22Rv1 (cell line): ENCODE measurements around the gene VEPH1.

ENCODE experiments used
- CTCF ChIP-seq: fragments of 450-650 bp; IDR thresholded peaks from 2 replicates; pipeline ENCODE4 v1.5.1; 2017; ENCODE audit warnings: mild to moderate bottlenecking
- ZFX ChIP-seq: fragments of 450-650 bp; IDR thresholded peaks from 2 replicates; pipeline ENCODE4 v1.6.1; 2017; ENCODE audit warnings: antibody characterized with exemption, borderline replicate concordance

- TF ChIP-seq CTCF (peak; percentile 82), ZFX (no peak)
These were observed 9.3 kb downstream of the VEPH1 start for GRCh38 chr3:157493627-157494550.
